H9 (cell line): ENCODE measurements around the gene ZDHHC1. TPM values are rescaled to one million over a fixed set of nuclear protein-coding genes. Genes with fewer than 3 reads are reported as not detected.

ENCODE experiments used
- DNase-seq: peaks from one replicate; pipeline ENCODE4 v3.0.0-alpha.2; 2017
- H2AFZ ChIP-seq: one replicate; pipeline ENCODE4 v1.6.1; 2013; ENCODE audit warnings: mild to moderate bottlenecking, low read length, control low read depth, moderate library complexity
- H2AK5ac ChIP-seq: 2 replicates; pipeline ENCODE4 v1.6.1; 2013; ENCODE audit warnings: low read length, control low read depth, mixed read lengths; ENCODE audit not compliant: insufficient read length
- H2BK120ac ChIP-seq: one replicate; pipeline ENCODE4 v1.6.1; 2013; ENCODE audit warnings: low read depth, mild to moderate bottlenecking, low read length, control low read depth, inconsistent platforms; ENCODE audit not compliant: poor library complexity, severe bottlenecking
- H2BK12ac ChIP-seq: 2 replicates; pipeline ENCODE4 v1.6.1; 2013; ENCODE audit warnings: low read length, control low read depth, mixed read lengths, low read depth; ENCODE audit not compliant: insufficient read length
- H2BK15ac ChIP-seq: 2 replicates; pipeline ENCODE4 v1.6.1; 2013; ENCODE audit warnings: low read depth, low read length, control low read depth
- H2BK20ac ChIP-seq: one replicate; pipeline ENCODE4 v1.6.1; 2013; ENCODE audit warnings: low read depth, mild to moderate bottlenecking, low read length, control low read depth, inconsistent platforms; ENCODE audit not compliant: poor library complexity, severe bottlenecking
- H2BK5ac ChIP-seq: 2 replicates; pipeline ENCODE4 v1.6.1; 2013; ENCODE audit warnings: low read length, control low read depth, mixed read lengths; ENCODE audit not compliant: insufficient read length
- H3K14ac ChIP-seq: 2 replicates; pipeline ENCODE4 v1.6.1; 2013; ENCODE audit warnings: low read length, control low read depth; ENCODE audit not compliant: insufficient read depth
- H3K18ac ChIP-seq: 2 replicates; pipeline ENCODE4 v1.6.1; 2013; ENCODE audit warnings: low read depth, mild to moderate bottlenecking, mixed read lengths, low read length, control low read depth; ENCODE audit not compliant: insufficient read length
- H3K23ac ChIP-seq: 2 replicates; pipeline ENCODE4 v1.6.1; 2013; ENCODE audit warnings: low read length, control low read depth, mixed read lengths, low read depth; ENCODE audit not compliant: insufficient read length
- H3K23me2 ChIP-seq: 2 replicates; pipeline ENCODE4 v1.6.1; 2013; ENCODE audit warnings: low read depth, mild to moderate bottlenecking, mixed read lengths, low read length, control low read depth; ENCODE audit not compliant: insufficient read length, poor library complexity, severe bottlenecking
- H3K27ac ChIP-seq: 2 replicates; pipeline ENCODE4 v1.5.1; 2013; ENCODE audit warnings: low read length, control low read depth, mixed read lengths, low read depth; ENCODE audit not compliant: insufficient read length
- H3K27me3 ChIP-seq: 2 replicates; pipeline ENCODE4 v1.6.1; 2013; ENCODE audit warnings: low read length, control low read depth, inconsistent platforms; ENCODE audit not compliant: insufficient read depth
- H3K4ac ChIP-seq: 2 replicates; pipeline ENCODE4 v1.6.1; 2013; ENCODE audit warnings: low read depth, mild to moderate bottlenecking, control low read depth, inconsistent platforms, low read length, moderate library complexity
- H3K4me1 ChIP-seq: 2 replicates; pipeline ENCODE4 v1.6.1; 2013; ENCODE audit warnings: low read length, control low read depth, inconsistent platforms; ENCODE audit not compliant: insufficient read depth
- H3K4me2 ChIP-seq: 2 replicates; pipeline ENCODE4 v1.6.1; 2013; ENCODE audit warnings: low read length, control low read depth, mixed read lengths; ENCODE audit not compliant: insufficient read length, insufficient read depth
- H3K56ac ChIP-seq: 2 replicates; pipeline ENCODE4 v1.6.1; 2013; ENCODE audit warnings: low read depth, mild to moderate bottlenecking, mixed read lengths, low read length, control low read depth; ENCODE audit not compliant: insufficient read length
- H3K79me1 ChIP-seq: 2 replicates; pipeline ENCODE4 v1.6.1; 2013; ENCODE audit warnings: low read depth, mild to moderate bottlenecking, moderate library complexity, low read length, control low read depth, inconsistent platforms; ENCODE audit not compliant: insufficient read depth, poor library complexity, severe bottlenecking
- H3K79me2 ChIP-seq: 2 replicates; pipeline ENCODE4 v1.6.1; 2013; ENCODE audit warnings: low read length, control low read depth, inconsistent platforms; ENCODE audit not compliant: insufficient read depth
- H3K9ac ChIP-seq: 2 replicates; pipeline ENCODE4 v1.6.1; 2013; ENCODE audit warnings: low read length, control low read depth, mixed read lengths; ENCODE audit not compliant: insufficient read length; ENCODE audit errors: extremely low read depth
- H3K9me3 ChIP-seq: one replicate; pipeline ENCODE4 v1.6.1; 2013; ENCODE audit warnings: low read depth, low read length, inconsistent platforms; ENCODE audit not compliant: control insufficient read depth
- H3T11ph ChIP-seq: one replicate; pipeline ENCODE4 v1.6.1; 2013; ENCODE audit warnings: mild to moderate bottlenecking, low read length, control low read depth, inconsistent platforms
- H4K20me1 ChIP-seq: one replicate; pipeline ENCODE4 v1.6.1; 2013; ENCODE audit not compliant: control insufficient read depth, insufficient read length, insufficient read depth
- H4K5ac ChIP-seq: 2 replicates; pipeline ENCODE4 v1.6.1; 2013; ENCODE audit warnings: low read depth, mild to moderate bottlenecking, mixed read lengths, low read length, control low read depth; ENCODE audit not compliant: insufficient read length
- H4K8ac ChIP-seq: replicated peaks from 2 replicates; pipeline ENCODE4 v1.6.1; 2013; ENCODE audit warnings: low read length, control low read depth, mixed read lengths, low read depth; ENCODE audit not compliant: insufficient read length
- H4K91ac ChIP-seq: 2 replicates; pipeline ENCODE4 v1.6.1; 2013; ENCODE audit warnings: low read depth, mild to moderate bottlenecking, moderate library complexity, mixed read lengths, low read length, control low read depth; ENCODE audit not compliant: insufficient read length
- H3K27ac Mint-ChIP-seq, 3 experiments: 2 replicates in 2 of 3; 3 replicates in 1 of 3; pipeline ENCODE4 v1.8.0; 2020 to 2021; ENCODE audit warnings: mixed read lengths in 3 of 3, mild to moderate bottlenecking in 1 of 3, moderate library complexity in 1 of 3
- H3K27me3 Mint-ChIP-seq: 2 replicates; pipeline ENCODE4 v1.8.0; 2021; ENCODE audit warnings: low read depth, mild to moderate bottlenecking, moderate library complexity, mixed read lengths
- H3K36me3 Mint-ChIP-seq, 3 experiments: 2 replicates in 2 of 3; 3 replicates in 1 of 3; pipeline ENCODE4 v1.8.0; 2020 to 2021; ENCODE audit warnings: low read depth in 3 of 3, mixed read lengths in 3 of 3; ENCODE audit not compliant: insufficient read depth in 1 of 3
- H3K4me1 Mint-ChIP-seq, 2 experiments: 2 replicates each; pipeline ENCODE4 v1.8.0; 2020; ENCODE audit warnings: mixed read lengths in 2 of 2
- H3K4me3 Mint-ChIP-seq, 2 experiments: 2 replicates in 1 of 2; 3 replicates in 1 of 2; pipeline ENCODE4 v1.8.0; 2020 to 2021; ENCODE audit warnings: mild to moderate bottlenecking in 2 of 2, mixed read lengths in 2 of 2, moderate library complexity in 1 of 2
- H3K9me3 Mint-ChIP-seq, 2 experiments: 2 replicates in 1 of 2; 3 replicates in 1 of 2; pipeline ENCODE4 v1.8.0; 2020; ENCODE audit warnings: mild to moderate bottlenecking in 2 of 2, mixed read lengths in 2 of 2, moderate library complexity in 1 of 2
- CTCF ChIP-seq: fragments of 200-600 bp; sonication (generic); conservative IDR thresholded peaks from 3 replicates; pipeline ENCODE4 v1.8.0; 2021; ENCODE audit warnings: antibody characterized with exemption, mild to moderate bottlenecking
- WGBS: extraction: QIAGEN DNeasy Blood & Tissue Kit; methylation state at CpG from one replicate; pipeline ENCODE4 v1.1.7; 2013; ENCODE audit warnings: missing lambda C conversion rate, low lambda C conversion rate, mixed read lengths; ENCODE audit not compliant: insufficient read length; ENCODE audit errors: extremely low coverage; 5-methylcytosine and 5-hydroxymethylcytosine counted together
- total RNA-seq: library from RNA; stranded (reverse); gene quantifications from 2 replicates; pipeline ENCODE4 v1.2.1, GENCODE V29; 2021

The ZDHHC1 gene
- total RNA-seq, 1 experiment from 2014 or later = 3.7 TPM

GRCh38 chr16:67441271-67441753, 25.0 kb upstream of the ZDHHC1 start:
- WGBS = no CpG with 5 or more reads among the region's 17 CpGs
- no peak overlapping the region for H3K56ac ChIP-seq
- no peak overlapping the region for H3K4me3 Mint-ChIP-seq
- H3K79me2 ChIP-seq = no peaks in the 10 kb centered on the region
- H3T11ph ChIP-seq = no peak overlapping the region
- no peak for DNase-seq
- no peaks in the 10 kb centered on the region for H3K27me3 Mint-ChIP-seq
- no peak overlapping the region for H2AK5ac ChIP-seq
- no peak overlapping the region for H3K18ac ChIP-seq
- H2BK20ac ChIP-seq = no peak overlapping the region
- H3K23me2 ChIP-seq = no peaks in the 10 kb centered on the region
- peaks cover 12 to 26% (median 19%) of the 10 kb centered on the region in 3 experiments for H3K36me3 Mint-ChIP-seq
- H2AFZ ChIP-seq = no peak overlapping the region
- H3K9ac ChIP-seq = no peak overlapping the region
- H3K27me3 ChIP-seq = no peaks in the 10 kb centered on the region
- H3K9me3 ChIP-seq = no peaks in the 10 kb centered on the region
- H4K20me1 ChIP-seq = no peaks in the 10 kb centered on the region
- H2BK5ac ChIP-seq = no peak overlapping the region
- H4K91ac ChIP-seq = no peak overlapping the region
- peaks cover 16 to 17% of the 10 kb centered on the region in 2 experiments for H3K4me1 Mint-ChIP-seq
- TF ChIP-seq CTCF = no peak
- H2BK12ac ChIP-seq = no peak overlapping the region
- no peak overlapping the region; a peak in 1 of 7 replicates for H3K27ac Mint-ChIP-seq
- H3K4me1 ChIP-seq = no peaks in the 10 kb centered on the region
- H3K9me3 Mint-ChIP-seq = no peaks in the 10 kb centered on the region
- H4K8ac ChIP-seq = no peak overlapping the region
- no peak overlapping the region for H3K27ac ChIP-seq
- no peak overlapping the region for H3K4ac ChIP-seq
- H3K79me1 ChIP-seq = no peaks in the 10 kb centered on the region
- H2BK120ac ChIP-seq = no peak overlapping the region
- H3K14ac ChIP-seq = no peak overlapping the region
- no peak overlapping the region for H3K4me2 ChIP-seq
- H4K5ac ChIP-seq = no peak overlapping the region
- no peak overlapping the region for H3K23ac ChIP-seq
- no peak overlapping the region for H2BK15ac ChIP-seq
